ENCODE data around the gene SETX.

SETX gene

DNA sequence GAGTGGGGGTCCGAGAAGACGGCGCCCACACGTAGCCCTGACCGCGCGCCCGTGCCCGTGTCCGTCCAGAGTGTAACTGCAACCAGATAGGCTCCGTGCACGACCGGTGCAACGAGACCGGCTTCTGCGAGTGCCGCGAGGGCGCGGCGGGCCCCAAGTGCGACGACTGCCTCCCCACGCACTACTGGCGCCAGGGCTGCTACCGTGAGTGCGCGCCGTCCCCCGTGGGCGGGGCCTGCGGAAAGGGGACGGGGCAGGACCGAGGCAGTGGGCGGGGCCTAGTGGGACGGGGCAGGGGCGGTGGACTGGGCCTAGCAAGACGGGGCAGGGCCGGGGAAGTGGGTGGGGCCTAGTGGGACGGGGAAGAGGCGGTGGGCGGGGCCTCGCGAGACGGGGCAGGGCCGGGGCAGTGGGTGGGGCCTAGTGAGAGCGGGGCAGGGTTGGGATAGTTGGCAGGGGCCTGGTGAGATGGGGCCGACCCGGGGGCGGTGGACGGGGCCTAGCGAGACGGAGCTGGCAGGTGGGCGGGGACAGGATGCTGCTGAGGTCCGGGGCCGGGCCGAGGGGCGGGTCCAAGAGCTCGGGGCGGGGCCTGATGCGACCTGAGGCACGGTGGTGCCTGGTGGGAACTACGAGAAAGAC, 113.8 kb downstream of the SETX start:
- peak; percentile 98 for DNase-seq (ENCODE audit: low read depth)

DNA sequence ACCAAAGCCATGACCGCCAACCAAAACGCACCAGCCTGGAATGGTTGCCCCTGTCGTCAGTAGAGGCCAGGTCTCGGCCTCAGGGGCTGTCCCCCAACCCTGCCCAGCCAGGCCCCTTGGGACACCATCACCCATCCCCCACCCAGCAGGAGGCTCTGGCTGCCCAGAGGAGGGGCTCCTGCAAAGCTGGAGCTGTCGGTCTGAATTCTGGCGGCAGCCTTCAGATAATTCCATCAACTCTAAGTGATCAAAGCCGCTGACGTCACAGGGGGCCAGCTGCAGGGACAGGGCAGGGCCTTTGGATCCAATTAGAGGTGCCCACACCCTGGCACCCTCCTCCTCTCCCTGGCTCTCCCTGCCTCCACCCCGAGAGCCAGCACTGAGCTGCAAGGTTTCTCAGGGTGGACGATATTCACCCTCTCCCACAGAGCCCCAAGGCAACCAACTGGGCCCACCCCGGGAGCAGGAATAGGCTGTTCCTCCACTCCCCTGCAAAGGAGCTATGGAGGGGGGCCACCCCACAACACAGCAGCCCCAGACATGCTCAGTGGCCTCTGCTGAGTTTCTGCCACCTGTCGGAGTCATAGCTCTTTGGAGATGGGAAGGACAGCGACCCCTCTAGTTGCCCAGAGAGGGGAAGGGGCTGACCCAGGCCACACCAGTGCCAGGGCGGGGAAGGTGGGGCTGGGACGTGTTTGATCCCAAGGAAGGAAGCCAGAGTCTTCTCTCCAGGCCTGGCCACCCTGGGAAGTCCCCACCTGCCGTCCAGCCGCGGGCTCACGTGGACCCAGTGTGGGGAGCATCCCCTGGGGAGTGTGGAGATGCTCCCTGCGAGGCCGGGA, 114.6 kb downstream of the SETX start:
- DNase-seq (ENCODE audit: low read depth) = no peak

DNA sequence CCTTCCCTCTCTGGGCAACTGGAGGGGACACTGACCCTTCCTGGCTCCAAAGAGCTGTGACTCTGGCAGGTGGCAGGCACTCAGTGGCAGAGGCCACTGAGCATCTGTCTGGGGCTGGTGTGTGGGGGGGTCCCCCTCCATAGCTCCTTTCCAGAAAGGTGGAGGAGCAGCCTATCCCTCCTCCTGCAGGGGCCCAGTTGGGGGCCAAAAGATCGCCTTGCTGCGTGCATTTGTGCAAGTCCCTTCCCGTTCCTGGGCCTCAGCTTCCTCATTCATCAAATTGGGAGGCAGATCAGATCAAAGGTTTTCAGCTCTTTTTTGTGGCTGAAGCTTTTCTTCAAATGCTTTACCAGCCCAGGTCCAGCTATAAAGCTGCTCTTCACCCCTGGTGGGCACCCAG, 115.3 kb downstream of the SETX start:
- no peak for DNase-seq (ENCODE audit: low read depth)

DNA sequence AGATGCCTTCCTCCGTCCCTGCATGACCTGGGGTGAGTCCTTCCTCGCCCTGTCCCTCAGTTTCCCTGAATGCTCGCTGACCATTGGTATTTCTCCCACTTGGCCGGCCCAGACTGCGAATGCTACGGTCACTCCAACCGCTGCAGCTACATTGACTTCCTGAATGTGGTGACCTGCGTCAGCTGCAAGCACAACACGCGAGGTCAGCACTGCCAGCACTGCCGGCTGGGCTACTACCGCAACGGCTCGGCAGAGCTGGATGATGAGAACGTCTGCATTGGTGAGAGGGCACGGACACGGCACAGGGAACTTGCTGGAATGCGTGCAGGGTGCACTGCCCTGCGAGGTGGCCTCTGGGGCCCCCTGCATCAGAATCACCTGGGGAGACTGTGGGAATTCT, 115.8 kb downstream of the SETX start:
- DNase-seq (ENCODE audit: low read depth) = no peak

DNA sequence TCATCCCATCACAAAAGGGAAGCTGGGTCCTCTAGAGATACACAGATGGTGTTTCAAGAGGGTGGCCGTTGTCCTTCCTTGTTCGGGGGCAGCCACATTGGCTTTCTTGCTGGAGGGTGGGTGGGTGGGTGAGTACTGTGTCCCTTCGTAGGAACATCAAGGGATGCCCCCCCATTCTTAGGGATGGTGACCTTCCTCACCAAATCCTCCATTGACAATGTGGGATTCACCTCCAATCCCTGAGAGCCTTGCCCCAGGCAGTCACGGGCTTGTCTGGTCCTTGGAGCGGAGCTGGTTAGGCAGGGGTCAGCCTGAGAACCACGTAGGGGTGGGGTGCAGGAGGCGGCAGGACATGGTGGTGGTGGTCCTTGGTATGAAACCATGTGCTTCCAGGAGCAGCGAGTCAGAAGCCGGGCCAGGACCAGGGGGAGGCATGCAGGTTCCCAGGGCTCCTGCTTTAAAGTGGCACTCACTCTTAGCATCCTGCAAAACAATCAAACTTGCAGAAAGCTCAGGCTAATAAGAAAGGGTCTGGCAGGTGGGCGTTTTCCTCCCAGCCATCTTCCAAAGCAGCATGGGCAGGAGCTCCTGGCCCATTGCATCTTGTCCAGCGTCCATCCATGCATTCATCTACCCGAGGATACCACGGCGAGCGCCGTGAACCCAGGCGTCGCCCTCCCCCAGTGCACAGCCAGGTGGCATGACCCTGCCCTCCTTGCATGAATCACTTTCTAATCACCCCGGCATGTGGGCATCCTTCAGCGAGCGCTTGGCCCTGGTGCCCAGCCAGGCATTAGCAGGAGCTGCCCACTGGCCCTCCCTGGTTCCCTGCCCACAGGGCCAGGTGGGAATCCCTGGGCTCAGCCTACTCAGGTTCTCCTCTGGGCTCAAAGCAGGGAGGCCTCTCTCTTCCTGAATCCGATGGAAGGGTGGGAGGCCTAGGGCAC, 116.5 kb downstream of the SETX start:
- no peak for DNase-seq (ENCODE audit: low read depth)

DNA sequence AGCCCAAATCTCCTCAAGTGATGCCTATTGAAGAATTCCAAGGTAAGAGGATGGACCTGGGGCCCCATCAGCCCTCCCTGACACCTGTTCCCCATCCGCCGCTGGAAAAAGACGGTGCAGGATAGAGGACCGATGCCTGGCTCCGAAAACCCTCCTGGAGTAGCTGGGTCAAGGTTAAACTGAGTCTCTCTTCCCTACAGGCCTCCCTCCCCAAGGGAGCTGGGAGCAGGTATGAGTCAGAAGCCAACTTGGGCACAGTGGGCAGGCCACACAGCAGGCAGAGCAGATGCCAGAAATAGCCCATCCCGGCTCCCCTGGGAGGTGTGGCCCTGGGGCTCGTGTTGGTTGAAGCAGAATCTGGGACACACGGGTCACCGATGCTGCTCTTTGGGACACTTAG, 117.3 kb downstream of the SETX start:
- no peak for DNase-seq (ENCODE audit: low read depth)

- no peak for DNase-seq (ENCODE audit: low read depth)
Observed at GRCh38 chr9:132236662-132237311, 118.0 kb downstream of the SETX start.

DNA sequence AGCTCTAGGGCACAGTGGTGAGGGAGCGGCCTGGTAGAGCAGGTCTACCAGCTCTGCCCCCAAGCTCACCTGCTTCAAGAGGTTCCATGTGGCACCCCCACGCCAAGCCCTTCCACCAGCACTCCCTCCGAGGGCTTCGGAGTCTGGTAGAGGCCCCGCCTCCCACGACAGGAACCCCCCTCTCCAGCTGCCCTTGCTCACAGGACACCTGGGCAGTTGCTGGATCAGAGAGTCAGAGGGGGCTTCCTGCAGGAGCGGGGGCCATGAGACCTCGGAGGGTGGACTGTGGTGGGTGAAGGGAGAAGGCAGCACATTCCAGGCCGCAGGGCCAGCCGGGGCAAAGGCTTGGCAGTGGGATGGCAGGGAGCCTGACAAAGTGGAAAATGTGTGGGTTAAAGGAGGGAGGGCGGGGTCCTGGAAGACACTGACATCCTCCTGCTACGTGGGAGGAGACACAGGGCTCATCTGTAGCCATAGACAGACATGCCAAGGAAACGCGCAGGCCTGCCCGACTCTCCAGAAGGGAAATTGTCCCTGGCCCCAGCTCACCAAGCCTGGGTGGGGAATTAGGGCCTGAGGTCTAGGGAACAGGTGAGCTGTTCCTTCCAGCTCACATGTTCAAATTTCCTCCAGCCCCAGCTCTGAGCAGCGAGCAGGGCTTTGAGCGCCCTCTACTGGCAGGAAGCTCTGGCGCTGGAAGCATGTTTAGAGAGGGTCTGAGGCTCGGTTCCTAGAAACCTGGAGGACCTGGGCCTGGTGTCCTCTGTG, 118.7 kb downstream of the SETX start:
- DNase-seq (ENCODE audit: low read depth) = peak; percentile 75

- no peak for DNase-seq (ENCODE audit: low read depth)
Observed at GRCh38 chr9:132235125-132235524, 119.7 kb downstream of the SETX start.

DNA sequence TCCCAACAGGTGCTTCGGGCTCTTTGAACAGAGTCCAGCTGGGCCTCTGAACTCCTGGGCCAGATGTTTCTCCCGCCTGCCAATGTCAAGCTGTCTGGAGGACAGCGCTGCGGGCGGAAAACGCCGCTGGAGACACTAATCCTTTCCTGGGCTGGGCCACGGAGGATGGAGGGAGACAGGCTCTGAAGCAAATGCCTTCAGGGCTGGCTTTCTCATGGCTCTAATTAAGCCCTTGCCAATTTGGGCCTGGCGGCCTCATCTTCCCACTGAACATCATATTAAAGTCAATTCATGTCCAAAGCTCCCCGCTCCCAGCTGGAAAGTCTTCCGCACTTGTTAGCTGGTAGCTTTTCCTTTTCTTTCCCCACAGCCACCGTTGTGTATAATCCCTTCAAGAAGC, 120.3 kb downstream of the SETX start:
- no peak for DNase-seq (ENCODE audit: low read depth)

DNA sequence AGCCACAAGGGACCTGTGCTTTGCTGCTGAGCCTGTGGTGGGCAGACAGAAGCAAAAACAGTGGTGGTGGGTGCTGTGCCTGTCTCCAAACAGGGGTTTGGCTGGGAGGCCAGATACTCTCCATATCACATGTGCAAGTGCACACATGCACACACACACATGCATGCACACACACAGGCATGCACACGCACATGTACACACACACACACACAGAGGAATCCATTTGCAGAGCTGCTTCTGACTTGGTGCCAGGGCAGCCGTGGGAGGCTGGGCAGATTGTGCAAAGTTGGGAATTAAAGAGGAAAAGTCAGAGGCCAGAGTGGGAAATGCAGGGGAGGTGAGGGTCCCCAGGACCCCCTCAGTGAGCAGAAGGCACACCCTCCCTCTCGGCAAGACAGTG, 121.6 kb downstream of the SETX start:
- no peak for DNase-seq (ENCODE audit: low read depth)

DNA sequence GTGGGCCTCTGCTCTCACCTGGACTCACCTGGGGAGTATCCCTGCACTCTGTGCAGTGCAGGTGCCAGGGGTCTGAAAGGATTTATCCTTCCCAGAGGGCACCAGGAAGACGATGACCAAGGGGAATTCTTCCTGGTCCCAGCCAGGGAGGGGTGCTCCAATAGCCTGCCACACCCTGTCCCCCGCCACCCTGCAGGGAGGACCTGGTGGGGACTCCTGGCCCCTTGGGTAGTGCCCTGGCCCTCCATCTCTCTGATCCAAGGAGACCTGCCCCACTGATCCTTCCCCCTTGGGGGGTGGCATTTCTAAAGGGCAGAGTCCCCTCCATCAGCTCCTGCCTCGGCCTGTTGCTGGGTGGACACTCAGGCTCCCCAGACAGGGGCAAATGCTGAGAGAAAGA, 122.3 kb downstream of the SETX start:
- DNase-seq (ENCODE audit: low read depth) = no peak

- no peak for DNase-seq (ENCODE audit: low read depth)
Observed at GRCh38 chr9:132231019-132231701, 123.6 kb downstream of the SETX start.

DNA sequence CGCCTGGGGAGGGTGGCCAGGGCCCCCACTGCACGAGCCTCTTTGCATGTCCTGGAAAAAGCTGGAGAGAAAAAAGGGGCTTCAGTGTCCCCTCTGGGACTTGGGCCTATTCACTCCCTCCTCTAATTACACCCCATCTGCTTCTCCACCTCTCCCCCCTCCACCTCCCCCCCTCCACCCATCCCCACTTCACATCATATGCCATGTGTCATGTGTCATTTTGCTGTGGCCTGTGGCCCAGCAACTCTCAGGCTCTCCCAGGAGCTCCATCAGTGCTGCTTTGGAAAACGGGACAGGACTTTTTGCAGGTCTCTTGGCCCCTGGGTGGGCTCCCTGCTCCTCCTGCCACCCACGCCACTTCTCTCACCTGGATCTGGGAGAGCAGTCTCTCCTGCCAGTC, 124.2 kb downstream of the SETX start:
- no peak for DNase-seq (ENCODE audit: low read depth)

- DNase-seq (ENCODE audit: low read depth) = no peak
Observed at GRCh38 chr9:132228062-132228461, 126.7 kb downstream of the SETX start.

GRCh38 chr9:132226571-132227430, 128.0 kb downstream of the SETX start:
- no peak for DNase-seq (ENCODE audit: low read depth)

GRCh38 chr9:132224645-132225044, 130.1 kb downstream of the SETX start:
- no peak for DNase-seq (ENCODE audit: low read depth)

DNA sequence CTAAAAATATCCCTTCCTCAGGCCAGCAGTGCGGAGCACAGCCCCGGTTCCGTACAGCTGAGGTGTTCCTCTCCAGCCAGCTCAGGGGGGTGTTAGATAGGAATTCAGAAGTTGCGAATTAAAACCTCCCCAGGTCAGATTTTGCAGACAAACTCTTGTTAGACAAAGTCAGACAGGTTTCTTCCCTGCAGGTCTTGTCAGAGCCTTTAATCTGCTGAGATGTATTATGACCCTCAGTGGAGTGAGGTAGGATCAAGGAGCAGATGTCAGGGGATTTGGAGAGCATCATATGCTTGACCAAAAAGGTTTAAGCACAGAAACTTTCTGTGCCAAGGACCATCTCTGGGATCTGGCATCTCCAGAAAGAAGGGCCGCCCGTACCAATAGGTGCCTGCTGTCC, 132.8 kb downstream of the SETX start:
- no peak for DNase-seq (ENCODE audit: low read depth)

DNA sequence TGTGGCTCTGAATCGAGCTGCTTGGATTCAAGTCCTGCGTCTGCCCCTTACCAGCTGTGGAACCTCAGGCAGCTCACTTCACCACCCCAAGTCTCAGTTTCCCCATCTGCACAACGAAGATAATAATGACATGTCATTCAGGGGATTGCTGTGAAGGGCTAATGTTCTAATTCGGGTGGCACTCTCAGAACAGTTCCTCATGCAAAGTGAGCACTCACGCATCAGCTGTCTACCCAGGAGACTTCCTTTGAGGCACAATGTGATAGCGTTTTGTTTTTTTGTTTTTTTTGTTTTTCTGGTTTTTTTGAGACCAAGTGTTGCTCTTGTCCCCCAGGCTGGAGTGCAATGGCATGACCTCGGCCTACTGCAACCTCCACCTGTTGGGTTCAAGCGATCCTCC, 136.6 kb downstream of the SETX start:
- no peak for DNase-seq (ENCODE audit: low read depth)

All from activated T-cell treated with anti-CD3 and anti-CD28 coated beads for 48 hours (primary cell).